Adipose tissue (tissue), 3 donors: ENCODE results near the gene CYTL1. TPM values are rescaled to one million over a fixed set of nuclear protein-coding genes. Genes with fewer than 3 reads are reported as not detected.
"Not testable (repeated sequence)": the region's sequence is repeated elsewhere in the genome, so short reads cannot be mapped to it uniquely, and the experiment has no call there.

Source experiments
- H3K27ac ChIP-seq: one replicate; pipeline ENCODE4 v1.5.1; 2013; ENCODE audit warnings: low read depth, low read length
- WGBS, 3 donors: extraction: QIAGEN DNeasy Blood & Tissue Kit; methylation state at CpG; one replicate each; pipeline ENCODE4 v1.1.7; 2013; 5-methylcytosine and 5-hydroxymethylcytosine counted together
- polyA plus RNA-seq, 3 donors: library from polyadenylated mRNA; stranded (reverse); fragments of 200-250 nt; gene quantifications; one replicate each; pipeline ENCODE4 v1.2.3, GENCODE V29; 2013
- donor health status: healthy with polysubstance abuse.
- donor health status: Bipolar disorder and iron deficiency.
- donor health status: healthy.

CYTL1 gene
- polyA plus RNA-seq, 3 donors, result 0.22 to 2.4 (median 0.91) TPM

- H3K27ac ChIP-seq, result no peak overlapping the region
- 65 to 95% (median 91%) methylated on average over 5 of the region's 5 CpGs for WGBS, 3 donors
Measured at GRCh38 chr4:5012244-5012898, 6.9 kb downstream of the CYTL1 start.

DNA sequence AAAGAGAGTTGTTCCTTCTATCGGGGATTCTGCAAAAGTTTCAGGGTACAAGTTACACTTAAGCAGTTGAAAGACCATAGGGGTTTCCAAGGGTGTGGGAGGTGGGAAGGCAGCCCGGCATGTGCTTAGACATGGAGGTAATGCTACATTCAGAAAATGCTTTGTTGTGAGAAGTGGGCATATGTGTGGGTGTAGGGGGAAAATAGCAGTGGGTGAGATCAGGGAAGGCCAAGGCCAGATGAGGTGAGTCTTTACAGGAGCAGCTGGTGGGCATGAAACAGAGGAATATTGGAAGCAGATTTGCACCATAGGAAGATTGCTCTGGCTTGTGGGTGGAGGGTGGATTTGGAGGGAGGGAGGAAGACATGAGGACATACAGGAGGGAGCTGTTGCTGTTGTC lies 8.3 kb downstream of the CYTL1 start:
- WGBS, 3 donors, result 90 to 96% (median 91%) methylated on average over 2 of the region's 2 CpGs
- no peak overlapping the region for H3K27ac ChIP-seq

DNA sequence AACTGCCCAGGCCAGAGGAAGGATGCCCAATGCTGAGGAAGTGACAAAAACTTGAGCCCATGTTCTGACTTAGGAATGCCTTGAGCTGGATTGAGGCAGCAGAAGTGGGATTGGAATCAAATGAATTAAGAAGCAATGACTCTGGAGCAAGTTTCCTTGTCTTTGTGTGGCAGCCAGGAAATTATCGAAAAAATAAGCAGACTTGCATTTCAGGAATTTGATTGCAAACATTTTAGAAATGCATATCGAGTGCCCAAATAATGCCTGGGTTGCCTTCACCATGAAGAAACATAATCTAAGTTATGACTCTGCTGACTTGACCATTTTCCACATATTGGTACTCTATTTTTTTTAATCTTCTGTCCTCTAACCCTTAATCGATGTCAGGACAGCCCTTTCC lies 9.5 kb downstream of the CYTL1 start:
- 78 to 87% (median 86%) methylated on average over 3 of the region's 3 CpGs for WGBS, 3 donors
- no peak overlapping the region for H3K27ac ChIP-seq

- not testable (repeated sequence) for H3K27ac ChIP-seq
- 75 to 82% (median 79%) methylated on average over 11 of the region's 11 CpGs for WGBS, 3 donors
Measured at GRCh38 chr4:5006932-5007331, 12.3 kb downstream of the CYTL1 start.

- no peak overlapping the region for H3K27ac ChIP-seq
- 88 to 94% (median 93%) methylated on average over 8 of the region's 8 CpGs for WGBS, 3 donors
Measured at GRCh38 chr4:5004496-5004895, 14.8 kb downstream of the CYTL1 start.

GRCh38 chr4:5003918-5004317 lies 15.3 kb downstream of the CYTL1 start:
- WGBS, 3 donors, result 58 to 97% (median 91%) methylated on average over 3 of the region's 3 CpGs
- no peak overlapping the region for H3K27ac ChIP-seq

DNA sequence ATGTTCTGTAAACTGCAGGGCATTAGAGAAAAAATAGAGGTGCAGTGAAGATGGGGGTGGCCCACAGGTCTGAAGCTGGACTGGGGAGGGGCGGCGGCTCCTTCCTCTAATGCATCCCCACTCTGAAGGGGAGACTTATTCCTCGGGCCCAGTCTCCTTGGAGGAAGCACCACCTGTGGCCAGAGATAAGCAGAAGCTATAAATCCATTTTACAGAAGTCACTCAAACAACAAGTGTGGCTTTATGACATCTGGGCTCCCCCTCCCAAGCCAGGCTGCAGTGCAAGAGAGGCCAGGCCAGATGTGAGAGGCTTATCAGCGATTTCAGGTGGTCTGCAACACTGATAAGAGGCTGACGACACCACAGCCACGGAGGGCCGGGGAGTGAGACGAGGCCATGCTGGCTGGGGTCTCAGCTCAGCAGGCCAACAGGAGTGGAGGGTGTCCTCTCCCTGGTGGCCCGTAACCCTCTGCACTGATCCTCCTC lies 15.8 kb downstream of the CYTL1 start:
- 43 to 63% (median 53%) methylated on average over 9 of the region's 9 CpGs for WGBS, 3 donors
- H3K27ac ChIP-seq, result no peak overlapping the region

DNA sequence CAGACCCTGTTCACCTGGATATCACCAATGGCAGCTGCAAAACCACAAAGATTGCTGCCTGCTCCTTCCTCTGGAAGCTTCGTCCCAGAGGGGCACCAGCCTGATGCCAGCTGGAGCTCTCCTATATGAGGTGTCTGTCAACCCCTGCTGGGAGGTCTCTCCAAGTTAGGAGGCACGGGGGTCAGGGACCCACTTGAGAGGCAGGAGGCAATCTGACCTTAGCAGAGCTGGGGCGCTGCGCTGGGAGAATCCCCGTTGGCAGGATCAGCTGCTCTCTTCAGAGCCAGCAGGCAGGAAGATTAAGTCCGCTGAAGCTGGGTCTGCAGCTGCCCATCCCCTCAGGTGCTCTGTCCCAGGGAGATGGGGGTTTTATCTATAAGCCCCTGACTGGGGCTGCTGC lies 17.6 kb downstream of the CYTL1 start:
- H3K27ac ChIP-seq, result not testable (repeated sequence)
- 74 to 84% (median 77%) methylated on average over 6 of the region's 6 CpGs for WGBS, 3 donors

DNA sequence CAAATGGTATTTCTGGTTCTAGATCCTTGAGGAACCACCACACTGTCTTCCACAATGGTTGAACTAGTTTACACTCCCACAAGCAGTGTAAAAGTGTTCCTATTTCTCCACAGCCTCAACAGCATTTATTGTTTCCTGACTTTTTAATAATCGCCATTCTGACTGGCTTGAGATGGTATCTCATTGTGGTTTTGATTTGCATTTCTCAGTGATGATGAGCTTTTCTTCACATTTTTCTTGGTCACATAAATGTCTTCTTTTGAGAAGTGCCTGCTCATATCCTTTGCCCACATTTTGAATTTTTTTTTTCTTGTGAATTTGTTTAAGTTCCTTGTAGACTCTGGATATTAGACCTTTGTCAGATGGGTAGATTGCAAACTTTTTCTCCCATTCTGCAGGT lies 22.3 kb downstream of the CYTL1 start:
- not testable (repeated sequence) for H3K27ac ChIP-seq
- WGBS, 3 donors, result 61 to 68% (median 62%) methylated on average over 1 of the region's 1 CpG

GRCh38 chr4:4995908-4996265 lies 23.4 kb downstream of the CYTL1 start:
- 24 to 60% (median 57%) methylated on average over 8 of the region's 8 CpGs for WGBS, 3 donors
- H3K27ac ChIP-seq, result no peak overlapping the region

GRCh38 chr4:4995103-4995907 lies 24.0 kb downstream of the CYTL1 start:
- H3K27ac ChIP-seq, result no peak overlapping the region
- WGBS, 3 donors, result 16 to 30% (median 26%) methylated on average over 22 of the region's 22 CpGs

GRCh38 chr4:4994312-4995097 lies 24.8 kb downstream of the CYTL1 start:
- 52 to 73% (median 68%) methylated on average over 18 of the region's 18 CpGs for WGBS, 3 donors
- no peak overlapping the region for H3K27ac ChIP-seq

- H3K27ac ChIP-seq, result no peak overlapping the region
- WGBS, 3 donors, result 84 to 95% (median 94%) methylated on average over 5 of the region's 5 CpGs
Measured at GRCh38 chr4:4992833-4993232, 26.4 kb downstream of the CYTL1 start.

DNA sequence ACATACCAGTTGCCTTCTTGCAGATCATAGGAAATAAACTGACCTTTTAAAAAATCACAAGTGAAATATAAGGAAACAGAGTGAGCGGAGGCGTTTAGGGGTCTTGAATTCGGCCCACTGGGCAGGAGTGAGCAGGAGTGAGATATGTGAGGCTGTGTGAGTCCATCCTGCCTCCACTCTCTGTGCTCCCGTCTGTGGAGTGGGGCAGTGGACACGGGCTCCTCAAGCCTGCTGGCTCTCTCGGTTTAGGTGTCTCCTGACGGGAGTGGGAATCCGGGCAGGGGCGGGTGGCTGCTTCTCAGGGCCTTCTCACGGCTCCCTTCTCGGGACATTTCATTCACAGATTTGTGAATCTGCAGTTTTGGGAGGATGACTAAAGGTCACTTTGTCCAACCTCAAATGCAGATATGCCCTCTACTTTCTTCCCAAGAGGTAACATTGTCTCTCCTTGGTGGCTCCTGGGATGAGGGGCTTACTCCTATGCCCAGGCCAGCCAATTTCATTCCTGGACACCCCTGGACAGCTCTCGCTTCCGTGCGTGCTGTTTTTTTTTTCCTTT lies 27.6 kb downstream of the CYTL1 start:
- 74 to 78% (median 77%) methylated on average over 14 of the region's 14 CpGs for WGBS, 3 donors
- H3K27ac ChIP-seq, result no peak overlapping the region

DNA sequence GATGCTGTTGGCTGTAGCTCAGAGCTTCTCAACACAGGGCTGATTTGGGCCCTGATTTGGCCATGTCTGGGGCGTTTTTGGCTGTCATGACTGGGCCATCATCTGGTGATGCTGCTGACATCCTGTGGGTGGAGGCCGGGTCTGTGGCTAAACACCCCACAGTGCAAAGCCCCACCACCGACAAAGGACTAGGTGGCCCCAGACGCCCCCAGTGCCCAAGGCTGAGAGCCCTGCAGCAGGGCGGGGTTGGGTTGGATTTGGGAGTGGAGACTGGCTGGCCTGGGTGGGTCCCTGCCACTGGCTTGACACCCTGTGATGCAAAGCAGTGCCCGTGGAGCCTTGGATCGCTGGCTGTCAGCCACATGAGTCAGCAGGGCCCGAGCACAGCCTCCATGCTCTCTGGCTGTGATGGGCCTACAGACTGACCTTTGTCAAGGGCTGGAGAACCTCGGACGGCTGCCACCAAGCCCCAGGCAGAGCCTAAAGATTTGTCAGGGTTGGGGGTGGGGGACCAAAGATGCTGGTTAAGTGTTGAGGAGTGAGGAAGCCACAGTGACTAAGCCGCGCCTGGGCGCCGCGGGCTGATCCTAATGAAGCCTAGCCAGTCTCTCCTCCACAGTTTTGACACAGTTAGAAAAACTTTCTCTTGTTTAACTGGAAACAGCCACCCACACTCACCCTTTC lies 28.3 kb downstream of the CYTL1 start:
- H3K27ac ChIP-seq, result no peak overlapping the region
- WGBS, 3 donors, result 48 to 67% (median 49%) methylated on average over 13 to 15 of the region's 15 CpGs

- 73 to 78% (median 75%) methylated on average over 3 of the region's 3 CpGs for WGBS, 3 donors
- no peak overlapping the region for H3K27ac ChIP-seq
Measured at GRCh38 chr4:4990329-4990728, 28.9 kb downstream of the CYTL1 start.

DNA sequence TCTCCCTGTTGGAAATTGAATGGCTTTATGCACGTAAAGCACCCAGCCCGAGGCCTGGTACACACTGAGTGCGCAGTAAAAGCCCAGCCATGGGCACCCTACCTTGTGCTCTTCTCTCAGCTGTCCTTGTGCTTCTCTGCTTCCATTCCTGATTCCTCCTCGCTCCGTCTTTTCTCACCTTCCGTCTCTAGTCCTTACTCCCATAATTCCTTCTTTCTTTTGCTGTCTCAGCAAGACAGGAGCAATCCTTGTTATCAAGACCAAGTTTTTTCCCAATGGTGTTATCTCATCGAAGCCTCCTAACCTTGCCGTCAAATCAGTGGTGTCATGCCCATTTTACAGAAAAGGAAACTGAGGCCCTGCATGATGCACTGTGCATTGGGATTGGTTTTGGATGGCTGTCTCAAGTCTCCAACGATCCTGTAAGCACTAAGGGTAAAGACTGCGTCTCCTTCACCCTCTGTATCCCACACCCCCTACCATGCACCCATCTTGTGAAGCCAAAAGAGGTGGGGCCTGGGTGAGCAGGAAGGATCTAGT lies 30.1 kb downstream of the CYTL1 start:
- 86 to 90% (median 89%) methylated on average over 10 of the region's 10 CpGs for WGBS, 3 donors
- no peak overlapping the region for H3K27ac ChIP-seq

DNA sequence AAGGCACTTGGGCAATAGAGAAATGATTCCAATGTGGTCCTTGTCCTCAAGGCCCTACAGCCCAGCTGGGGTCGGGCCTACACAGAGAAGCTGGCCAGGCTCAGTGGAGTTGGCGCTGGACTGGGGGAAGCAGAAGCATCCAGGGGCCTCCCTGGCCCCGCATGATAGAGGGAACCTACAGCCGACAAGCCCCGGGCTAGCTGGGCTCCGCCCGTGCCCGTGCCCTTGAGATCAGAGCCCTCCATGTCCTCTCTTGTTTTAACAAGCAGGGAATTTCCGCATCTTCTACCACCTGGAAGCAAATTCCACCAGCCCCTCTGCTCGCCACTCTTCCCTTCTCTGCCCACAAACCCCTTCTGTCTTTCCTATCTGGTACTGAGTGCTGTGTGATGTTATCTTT lies 31.6 kb downstream of the CYTL1 start:
- WGBS, 3 donors, result 70 to 89% (median 87%) methylated on average over 10 of the region's 10 CpGs
- H3K27ac ChIP-seq, result no peak overlapping the region
